Myocyte (in vitro differentiated cells): ENCODE results near the gene NKIRAS1. TPM values are rescaled to one million over a fixed set of nuclear protein-coding genes. Genes with fewer than 3 reads are reported as not detected.
"Not testable (repeated sequence)": the region's sequence is repeated elsewhere in the genome, so short reads cannot be mapped to it uniquely, and the experiment has no call there.

Experiments used
- DNase-seq: peaks from one replicate; pipeline ENCODE4 v3.0.0-alpha.2; 2012; ENCODE audit warnings: low read depth
- total RNA-seq: library from RNA; depleted of rRNA; stranded (reverse); fragments of >200 nt; gene quantifications from 2 replicates; pipeline ENCODE4 v1.2.3, GENCODE V29; 2014

NKIRAS1 gene
- total RNA-seq, 1 donor from 2014 or later = 34.1 TPM

GRCh38 chr3:23872330-23872729 lies 44.5 kb downstream of the NKIRAS1 start:
- DNase-seq = no peak

- not testable (repeated sequence) for DNase-seq
Measured at GRCh38 chr3:23871361-23871760, 45.4 kb downstream of the NKIRAS1 start.

- not testable (repeated sequence) for DNase-seq
Measured at GRCh38 chr3:23870663-23871043, 46.1 kb downstream of the NKIRAS1 start.

GRCh38 chr3:23869977-23870662 lies 46.7 kb downstream of the NKIRAS1 start:
- no peak for DNase-seq

- no peak for DNase-seq
Measured at GRCh38 chr3:23867838-23868237, 49.0 kb downstream of the NKIRAS1 start.

- DNase-seq = no peak
Measured at GRCh38 chr3:23867400-23867799, 49.4 kb downstream of the NKIRAS1 start.

GRCh38 chr3:23865595-23866396 lies 51.0 kb downstream of the NKIRAS1 start:
- no peak for DNase-seq

GRCh38 chr3:23864931-23865330 lies 51.9 kb downstream of the NKIRAS1 start:
- DNase-seq = peak; percentile 17

GRCh38 chr3:23863060-23863459 lies 53.7 kb downstream of the NKIRAS1 start:
- DNase-seq = no peak

GRCh38 chr3:23861689-23862088 lies 55.1 kb downstream of the NKIRAS1 start:
- DNase-seq = no peak

GRCh38 chr3:23859839-23860382 lies 56.9 kb downstream of the NKIRAS1 start:
- DNase-seq = no peak

- DNase-seq = peak; percentile 73
Measured at GRCh38 chr3:23859012-23859743, 57.6 kb downstream of the NKIRAS1 start.

- DNase-seq = peak; percentile 21
Measured at GRCh38 chr3:23856286-23856685, 60.5 kb downstream of the NKIRAS1 start.

GRCh38 chr3:23849462-23849861 lies 67.3 kb downstream of the NKIRAS1 start:
- not testable (repeated sequence) for DNase-seq

GRCh38 chr3:23845326-23846216 lies 71.2 kb downstream of the NKIRAS1 start:
- DNase-seq = no peak

GRCh38 chr3:23843869-23844268 lies 72.9 kb downstream of the NKIRAS1 start:
- DNase-seq = no peak
